Mesenchymal stem cell (in vitro differentiated cells and primary cell): ENCODE data around the gene OR2B3. TPM values are rescaled to one million over a fixed set of nuclear protein-coding genes. Genes with fewer than 3 reads are reported as not detected.

Experiments
- DNase-seq: peaks from one replicate; pipeline ENCODE4 v3.0.0-alpha.2; 2013
- H2AFZ ChIP-seq: one replicate; pipeline ENCODE4 v1.6.1; 2013; ENCODE audit warnings: low read depth, mild to moderate bottlenecking, control low read depth, inconsistent platforms, low read length, moderate library complexity
- H2AK5ac ChIP-seq: 2 replicates; pipeline ENCODE4 v1.6.1; 2013; ENCODE audit warnings: low read length, moderate library complexity, mild to moderate bottlenecking, inconsistent platforms; ENCODE audit not compliant: severe bottlenecking
- H2BK120ac ChIP-seq: one replicate; pipeline ENCODE4 v1.6.1; 2013; ENCODE audit warnings: low read depth, mild to moderate bottlenecking, inconsistent platforms, low read length, moderate library complexity
- H2BK12ac ChIP-seq, 2 experiments: one replicate each; pipeline ENCODE4 v1.6.1; 2013; ENCODE audit warnings: inconsistent platforms in 2 of 2, low read length in 2 of 2, mild to moderate bottlenecking in 2 of 2, moderate library complexity in 2 of 2, control low read depth in 1 of 2
- H2BK15ac ChIP-seq: one replicate; pipeline ENCODE4 v1.6.1; 2013; ENCODE audit warnings: mild to moderate bottlenecking, low read depth, inconsistent platforms; ENCODE audit not compliant: poor library complexity, severe bottlenecking
- H2BK5ac ChIP-seq: 2 replicates; pipeline ENCODE4 v1.6.1; 2013; ENCODE audit warnings: low read depth, mild to moderate bottlenecking, low read length, control low read depth, inconsistent platforms; ENCODE audit not compliant: poor library complexity, severe bottlenecking
- H3K14ac ChIP-seq, 2 experiments: one replicate each; pipeline ENCODE4 v1.6.1; 2013; ENCODE audit warnings: inconsistent platforms in 2 of 2, low read length in 2 of 2, control low read depth in 1 of 2, mild to moderate bottlenecking in 1 of 2, moderate library complexity in 1 of 2
- H3K18ac ChIP-seq, 2 experiments: one replicate each; pipeline ENCODE4 v1.6.1; 2013; ENCODE audit warnings: inconsistent platforms in 2 of 2, low read length in 2 of 2, control low read depth in 1 of 2, low read depth in 1 of 2, mild to moderate bottlenecking in 1 of 2
- H3K23ac ChIP-seq, 2 experiments: one replicate each; pipeline ENCODE4 v1.6.1; 2013; ENCODE audit warnings: inconsistent platforms in 2 of 2, low read length in 2 of 2, mild to moderate bottlenecking in 2 of 2, moderate library complexity in 2 of 2, control low read depth in 1 of 2
- H3K27ac ChIP-seq: 2 replicates; pipeline ENCODE4 v1.5.1; 2013; ENCODE audit warnings: mild to moderate bottlenecking, moderate library complexity, low read length, control low read depth, inconsistent platforms; ENCODE audit not compliant: poor library complexity, severe bottlenecking
- H3K27me3 ChIP-seq, 2 experiments: 2 replicates each; pipeline versions ENCODE4 v1.6.1 to v1.7.0; 2013; ENCODE audit warnings: low read length in 2 of 2, mild to moderate bottlenecking in 2 of 2, moderate library complexity in 2 of 2, control low read depth in 1 of 2, inconsistent platforms in 1 of 2; ENCODE audit not compliant: control insufficient read depth in 1 of 2, insufficient read depth in 1 of 2
- H3K36me3 ChIP-seq, 2 experiments: 2 replicates each; pipeline versions ENCODE4 v1.6.1 to v1.7.0; 2013; ENCODE audit warnings: low read length in 2 of 2, control low read depth in 1 of 2, inconsistent platforms in 1 of 2, low read depth in 1 of 2, mild to moderate bottlenecking in 1 of 2; ENCODE audit not compliant: insufficient read depth in 2 of 2, control insufficient read depth in 1 of 2
- H3K4ac ChIP-seq, 2 experiments: one replicate each; pipeline ENCODE4 v1.6.1; 2013; ENCODE audit warnings: inconsistent platforms in 2 of 2, low read length in 2 of 2, mild to moderate bottlenecking in 2 of 2, moderate library complexity in 2 of 2, control low read depth in 1 of 2, low read depth in 1 of 2
- H3K4me1 ChIP-seq: 2 replicates; pipeline ENCODE4 v1.6.1; 2013; ENCODE audit warnings: low read depth, low read length, control low read depth; ENCODE audit not compliant: control insufficient read depth, insufficient read depth
- H3K4me2 ChIP-seq: 2 replicates; pipeline ENCODE4 v1.6.1; 2013; ENCODE audit warnings: low read length, mild to moderate bottlenecking, inconsistent platforms; ENCODE audit not compliant: poor library complexity, severe bottlenecking
- H3K4me3 ChIP-seq, 2 experiments: 2 replicates each; pipeline versions ENCODE4 v1.5.1 to v1.7.0; 2013; ENCODE audit warnings: low read length in 2 of 2, mild to moderate bottlenecking in 2 of 2, control low read depth in 1 of 2, low read depth in 1 of 2; ENCODE audit not compliant: insufficient read depth in 1 of 2
- H3K79me1 ChIP-seq: replicated peaks from 2 replicates; pipeline ENCODE4 v1.6.1; 2013; ENCODE audit warnings: mild to moderate bottlenecking, control low read depth, low read length, inconsistent platforms; ENCODE audit not compliant: poor library complexity, severe bottlenecking
- H3K9ac ChIP-seq: 2 replicates; pipeline ENCODE4 v1.7.0; 2013; ENCODE audit warnings: mild to moderate bottlenecking, low read length, moderate library complexity
- H3K9me3 ChIP-seq: 2 replicates; pipeline ENCODE4 v1.7.0; 2013; ENCODE audit warnings: mild to moderate bottlenecking, low read length; ENCODE audit not compliant: control insufficient read depth
- H4K8ac ChIP-seq: one replicate; pipeline ENCODE4 v1.6.1; 2013; ENCODE audit warnings: inconsistent platforms, mild to moderate bottlenecking, low read length, moderate library complexity
- H4K91ac ChIP-seq: one replicate; pipeline ENCODE4 v1.6.1; 2013; ENCODE audit warnings: mild to moderate bottlenecking, low read length, inconsistent platforms
- WGBS: methylation state at CpG from one replicate; pipeline ENCODE4 v1.1.7; 2013; ENCODE audit warnings: mixed read lengths; 5-methylcytosine and 5-hydroxymethylcytosine counted together
- polyA plus RNA-seq, 2 experiments: library from polyadenylated mRNA; stranded (reverse); fragments of 200-250 nt; gene quantifications; one replicate each; pipeline ENCODE4 v1.2.3, GENCODE V29; 2013

OR2B3 gene, protein sequence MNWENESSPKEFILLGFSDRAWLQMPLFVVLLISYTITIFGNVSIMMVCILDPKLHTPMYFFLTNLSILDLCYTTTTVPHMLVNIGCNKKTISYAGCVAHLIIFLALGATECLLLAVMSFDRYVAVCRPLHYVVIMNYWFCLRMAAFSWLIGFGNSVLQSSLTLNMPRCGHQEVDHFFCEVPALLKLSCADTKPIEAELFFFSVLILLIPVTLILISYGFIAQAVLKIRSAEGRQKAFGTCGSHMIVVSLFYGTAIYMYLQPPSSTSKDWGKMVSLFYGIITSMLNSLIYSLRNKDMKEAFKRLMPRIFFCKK
- polyA plus RNA-seq (2013, experiment 1 of 2): not detected
- not detected for polyA plus RNA-seq (2013, experiment 2 of 2)

DNA sequence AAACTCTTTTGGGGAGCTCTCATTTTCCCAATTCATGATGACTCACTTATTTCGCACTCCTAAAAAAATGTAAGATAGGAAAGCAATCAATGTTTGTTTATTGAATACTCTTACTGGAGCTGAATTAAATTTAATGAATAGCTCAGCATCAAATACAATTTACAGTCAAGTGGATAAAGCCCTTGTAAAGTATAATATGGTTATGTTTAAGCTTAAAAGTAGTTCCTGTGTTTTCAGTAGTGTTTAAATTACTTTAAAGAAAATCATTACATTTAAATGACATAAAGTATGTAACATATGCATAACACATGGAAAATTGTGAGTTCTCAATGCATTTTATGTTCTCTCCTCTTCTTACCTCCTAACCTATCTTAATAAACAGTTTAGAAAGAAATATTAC lies at the start of gene OR2B3:
Gene OR2B3 (minus strand): TSS at position 101 of the 400 bp plus-strand sequence. CDS start 65 bp downstream, at position 36.
- no peak within 1 kb of the TSS for H3K14ac ChIP-seq
- no peak within 1 kb of the TSS for H2BK12ac ChIP-seq
- no peaks in the 10 kb centered on the region for H3K36me3 ChIP-seq
- no peak within 1 kb of the TSS for H4K91ac ChIP-seq
- no peak within 1 kb of the TSS for H3K4me3 ChIP-seq
- H2BK120ac ChIP-seq: no peak within 1 kb of the TSS
- H2BK5ac ChIP-seq: no peak within 1 kb of the TSS
- no peak within 1 kb of the TSS for H3K4me2 ChIP-seq
- H3K27me3 ChIP-seq: no peaks in the 10 kb centered on the region
- no peak within 1 kb of the TSS for H4K8ac ChIP-seq
- H3K18ac ChIP-seq: no peak within 1 kb of the TSS
- no peak within 1 kb of the TSS for H2AFZ ChIP-seq
- H3K4me1 ChIP-seq: no peaks in the 10 kb centered on the region
- H3K9ac ChIP-seq: no peak within 1 kb of the TSS
- H3K79me1 ChIP-seq: no peaks in the 10 kb centered on the region
- H3K4ac ChIP-seq: no peak within 1 kb of the TSS
- no peak within 1 kb of the TSS for H2AK5ac ChIP-seq
- no peak within 1 kb of the TSS for H2BK15ac ChIP-seq
- no peak for DNase-seq
- no peak within 1 kb of the TSS for H3K27ac ChIP-seq
- no peak within 1 kb of the TSS for H3K23ac ChIP-seq
- H3K9me3 ChIP-seq: no peaks in the 10 kb centered on the region
- WGBS: no CpG with 5 or more reads among the region's 1 CpG

DNA sequence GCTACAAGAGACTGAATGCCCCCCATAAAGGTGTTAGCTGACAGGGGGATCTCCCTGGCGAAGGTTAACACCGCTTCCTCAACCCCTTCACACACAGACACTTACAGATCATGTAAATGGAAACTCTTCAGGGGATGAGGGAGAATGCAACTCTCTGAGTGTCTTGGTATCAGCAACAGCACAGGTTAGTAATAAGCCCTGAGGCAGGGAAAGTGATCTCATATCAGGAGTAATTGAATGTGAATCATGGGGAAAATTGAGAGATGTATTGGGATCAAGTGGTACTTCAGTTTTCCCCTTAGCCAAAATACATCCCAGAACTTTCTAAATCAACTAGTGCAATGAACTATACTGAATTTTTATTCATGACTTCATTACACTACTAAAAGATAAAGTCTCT lies 44.6 kb upstream of the OR2B3 start:
- Histone ChIP-seq H2BK5ac (no peak overlapping the region), H3K18ac (no peak overlapping the region), H3K27me3 (no peaks in the 10 kb centered on the region), H2AFZ (no peak overlapping the region), H3K14ac (no peak overlapping the region), H3K4me1 (no peaks in the 10 kb centered on the region), H3K4ac (no peak overlapping the region), H3K23ac (no peak overlapping the region), H3K79me1 (no peaks in the 10 kb centered on the region), H3K9me3 (no peaks in the 10 kb centered on the region), H2BK120ac (no peak overlapping the region), H3K27ac (no peak overlapping the region), H4K91ac (no peak overlapping the region), H2BK15ac (no peak overlapping the region), H2AK5ac (no peak overlapping the region), H3K4me3 (no peak overlapping the region), H3K9ac (no peak overlapping the region), H2BK12ac (no peak overlapping the region), H3K4me2 (no peak overlapping the region), H4K8ac (no peak overlapping the region), H3K36me3 (no peaks in the 10 kb centered on the region)
- no CpG with 5 or more reads among the region's 2 CpGs for WGBS
- DNase-seq: no peak

GRCh38 chr6:29130644-29131043 lies 43.5 kb upstream of the OR2B3 start:
- Histone ChIP-seq H3K14ac (no peak overlapping the region), H3K79me1 (no peaks in the 10 kb centered on the region), H2AFZ (no peak overlapping the region)

GRCh38 chr6:29129326-29130012 lies 42.4 kb upstream of the OR2B3 start:
- H2BK120ac ChIP-seq: no peak overlapping the region
- no peak overlapping the region for H2BK12ac ChIP-seq
- H3K79me1 ChIP-seq: no peaks in the 10 kb centered on the region
- H3K4me2 ChIP-seq: no peak overlapping the region
- no peak overlapping the region for H2BK15ac ChIP-seq
- H3K36me3 ChIP-seq: no peaks in the 10 kb centered on the region
- H3K9ac ChIP-seq: no peak overlapping the region
- no peak overlapping the region for H2BK5ac ChIP-seq
- H3K27me3 ChIP-seq: no peaks in the 10 kb centered on the region
- DNase-seq: no peak
- H3K27ac ChIP-seq: no peak overlapping the region
- no peak overlapping the region for H2AFZ ChIP-seq
- H3K4me1 ChIP-seq: no peaks in the 10 kb centered on the region
- H4K8ac ChIP-seq: no peak overlapping the region
- H3K23ac ChIP-seq: no peak overlapping the region
- H3K9me3 ChIP-seq: no peaks in the 10 kb centered on the region
- H2AK5ac ChIP-seq: no peak overlapping the region
- WGBS: 64% methylated on average over 15 of the region's 15 CpGs
- H3K14ac ChIP-seq: no peak overlapping the region
- no peak overlapping the region for H3K18ac ChIP-seq
- no peak overlapping the region for H4K91ac ChIP-seq
- no peak overlapping the region for H3K4ac ChIP-seq
- no peak overlapping the region for H3K4me3 ChIP-seq

More at GRCh38 chr6:29130644-29131043, 43.5 kb upstream of the OR2B3 start:
- H3K4ac ChIP-seq: no peak overlapping the region
- H3K23ac ChIP-seq: no peak overlapping the region
- H3K4me2 ChIP-seq: no peak overlapping the region
- H4K8ac ChIP-seq: no peak overlapping the region
- no peak overlapping the region for H2BK5ac ChIP-seq
- H3K4me3 ChIP-seq: no peak overlapping the region
- H3K27me3 ChIP-seq: no peaks in the 10 kb centered on the region
- H2BK15ac ChIP-seq: no peak overlapping the region
- no peak overlapping the region for H2AK5ac ChIP-seq
- no peak overlapping the region for H4K91ac ChIP-seq
- no peaks in the 10 kb centered on the region for H3K4me1 ChIP-seq
- no peak for DNase-seq
- H2BK12ac ChIP-seq: no peak overlapping the region
- H3K9ac ChIP-seq: no peak overlapping the region
- H2BK120ac ChIP-seq: no peak overlapping the region
- H3K27ac ChIP-seq: no peak overlapping the region
- H3K36me3 ChIP-seq: no peaks in the 10 kb centered on the region
- no peaks in the 10 kb centered on the region for H3K9me3 ChIP-seq
- WGBS: 78% methylated on average over 4 of the region's 4 CpGs
- no peak overlapping the region for H3K18ac ChIP-seq
